H9 (cell line): ENCODE measurements around the gene CEP120. TPM values are rescaled to one million over a fixed set of nuclear protein-coding genes. Genes with fewer than 3 reads are reported as not detected.

Source experiments
- DNase-seq: peaks from one replicate; pipeline ENCODE4 v3.0.0-alpha.2; 2017
- H2AFZ ChIP-seq: one replicate; pipeline ENCODE4 v1.6.1; 2013; ENCODE audit warnings: mild to moderate bottlenecking, low read length, control low read depth, moderate library complexity
- H2AK5ac ChIP-seq: 2 replicates; pipeline ENCODE4 v1.6.1; 2013; ENCODE audit warnings: low read length, control low read depth, mixed read lengths; ENCODE audit not compliant: insufficient read length
- H2BK120ac ChIP-seq: one replicate; pipeline ENCODE4 v1.6.1; 2013; ENCODE audit warnings: low read depth, mild to moderate bottlenecking, low read length, control low read depth, inconsistent platforms; ENCODE audit not compliant: poor library complexity, severe bottlenecking
- H2BK12ac ChIP-seq: 2 replicates; pipeline ENCODE4 v1.6.1; 2013; ENCODE audit warnings: low read length, control low read depth, mixed read lengths, low read depth; ENCODE audit not compliant: insufficient read length
- H2BK15ac ChIP-seq: 2 replicates; pipeline ENCODE4 v1.6.1; 2013; ENCODE audit warnings: low read depth, low read length, control low read depth
- H2BK20ac ChIP-seq: one replicate; pipeline ENCODE4 v1.6.1; 2013; ENCODE audit warnings: low read depth, mild to moderate bottlenecking, low read length, control low read depth, inconsistent platforms; ENCODE audit not compliant: poor library complexity, severe bottlenecking
- H2BK5ac ChIP-seq: 2 replicates; pipeline ENCODE4 v1.6.1; 2013; ENCODE audit warnings: low read length, control low read depth, mixed read lengths; ENCODE audit not compliant: insufficient read length
- H3K14ac ChIP-seq: 2 replicates; pipeline ENCODE4 v1.6.1; 2013; ENCODE audit warnings: low read length, control low read depth; ENCODE audit not compliant: insufficient read depth
- H3K18ac ChIP-seq: 2 replicates; pipeline ENCODE4 v1.6.1; 2013; ENCODE audit warnings: low read depth, mild to moderate bottlenecking, mixed read lengths, low read length, control low read depth; ENCODE audit not compliant: insufficient read length
- H3K23ac ChIP-seq: 2 replicates; pipeline ENCODE4 v1.6.1; 2013; ENCODE audit warnings: low read length, control low read depth, mixed read lengths, low read depth; ENCODE audit not compliant: insufficient read length
- H3K23me2 ChIP-seq: 2 replicates; pipeline ENCODE4 v1.6.1; 2013; ENCODE audit warnings: low read depth, mild to moderate bottlenecking, mixed read lengths, low read length, control low read depth; ENCODE audit not compliant: insufficient read length, poor library complexity, severe bottlenecking
- H3K27ac ChIP-seq: 2 replicates; pipeline ENCODE4 v1.5.1; 2013; ENCODE audit warnings: low read length, control low read depth, mixed read lengths, low read depth; ENCODE audit not compliant: insufficient read length
- H3K27me3 ChIP-seq: 2 replicates; pipeline ENCODE4 v1.6.1; 2013; ENCODE audit warnings: low read length, control low read depth, inconsistent platforms; ENCODE audit not compliant: insufficient read depth
- H3K4ac ChIP-seq: 2 replicates; pipeline ENCODE4 v1.6.1; 2013; ENCODE audit warnings: low read depth, mild to moderate bottlenecking, control low read depth, inconsistent platforms, low read length, moderate library complexity
- H3K4me1 ChIP-seq: 2 replicates; pipeline ENCODE4 v1.6.1; 2013; ENCODE audit warnings: low read length, control low read depth, inconsistent platforms; ENCODE audit not compliant: insufficient read depth
- H3K4me2 ChIP-seq: 2 replicates; pipeline ENCODE4 v1.6.1; 2013; ENCODE audit warnings: low read length, control low read depth, mixed read lengths; ENCODE audit not compliant: insufficient read length, insufficient read depth
- H3K56ac ChIP-seq: 2 replicates; pipeline ENCODE4 v1.6.1; 2013; ENCODE audit warnings: low read depth, mild to moderate bottlenecking, mixed read lengths, low read length, control low read depth; ENCODE audit not compliant: insufficient read length
- H3K79me1 ChIP-seq: 2 replicates; pipeline ENCODE4 v1.6.1; 2013; ENCODE audit warnings: low read depth, mild to moderate bottlenecking, moderate library complexity, low read length, control low read depth, inconsistent platforms; ENCODE audit not compliant: insufficient read depth, poor library complexity, severe bottlenecking
- H3K79me2 ChIP-seq: 2 replicates; pipeline ENCODE4 v1.6.1; 2013; ENCODE audit warnings: low read length, control low read depth, inconsistent platforms; ENCODE audit not compliant: insufficient read depth
- H3K9ac ChIP-seq: 2 replicates; pipeline ENCODE4 v1.6.1; 2013; ENCODE audit warnings: low read length, control low read depth, mixed read lengths; ENCODE audit not compliant: insufficient read length; ENCODE audit errors: extremely low read depth
- H3K9me3 ChIP-seq: one replicate; pipeline ENCODE4 v1.6.1; 2013; ENCODE audit warnings: low read depth, low read length, inconsistent platforms; ENCODE audit not compliant: control insufficient read depth
- H3T11ph ChIP-seq: one replicate; pipeline ENCODE4 v1.6.1; 2013; ENCODE audit warnings: mild to moderate bottlenecking, low read length, control low read depth, inconsistent platforms
- H4K20me1 ChIP-seq: one replicate; pipeline ENCODE4 v1.6.1; 2013; ENCODE audit not compliant: control insufficient read depth, insufficient read length, insufficient read depth
- H4K5ac ChIP-seq: 2 replicates; pipeline ENCODE4 v1.6.1; 2013; ENCODE audit warnings: low read depth, mild to moderate bottlenecking, mixed read lengths, low read length, control low read depth; ENCODE audit not compliant: insufficient read length
- H4K8ac ChIP-seq: replicated peaks from 2 replicates; pipeline ENCODE4 v1.6.1; 2013; ENCODE audit warnings: low read length, control low read depth, mixed read lengths, low read depth; ENCODE audit not compliant: insufficient read length
- H4K91ac ChIP-seq: 2 replicates; pipeline ENCODE4 v1.6.1; 2013; ENCODE audit warnings: low read depth, mild to moderate bottlenecking, moderate library complexity, mixed read lengths, low read length, control low read depth; ENCODE audit not compliant: insufficient read length
- H3K27ac Mint-ChIP-seq, 3 experiments: 2 replicates in 2 of 3; 3 replicates in 1 of 3; pipeline ENCODE4 v1.8.0; 2020 to 2021; ENCODE audit warnings: mixed read lengths in 3 of 3, mild to moderate bottlenecking in 1 of 3, moderate library complexity in 1 of 3
- H3K27me3 Mint-ChIP-seq: 2 replicates; pipeline ENCODE4 v1.8.0; 2021; ENCODE audit warnings: low read depth, mild to moderate bottlenecking, moderate library complexity, mixed read lengths
- H3K36me3 Mint-ChIP-seq, 3 experiments: 2 replicates in 2 of 3; 3 replicates in 1 of 3; pipeline ENCODE4 v1.8.0; 2020 to 2021; ENCODE audit warnings: low read depth in 3 of 3, mixed read lengths in 3 of 3; ENCODE audit not compliant: insufficient read depth in 1 of 3
- H3K4me1 Mint-ChIP-seq, 2 experiments: 2 replicates each; pipeline ENCODE4 v1.8.0; 2020; ENCODE audit warnings: mixed read lengths in 2 of 2
- H3K4me3 Mint-ChIP-seq, 2 experiments: 2 replicates in 1 of 2; 3 replicates in 1 of 2; pipeline ENCODE4 v1.8.0; 2020 to 2021; ENCODE audit warnings: mild to moderate bottlenecking in 2 of 2, mixed read lengths in 2 of 2, moderate library complexity in 1 of 2
- H3K9me3 Mint-ChIP-seq, 2 experiments: 2 replicates in 1 of 2; 3 replicates in 1 of 2; pipeline ENCODE4 v1.8.0; 2020; ENCODE audit warnings: mild to moderate bottlenecking in 2 of 2, mixed read lengths in 2 of 2, moderate library complexity in 1 of 2
- CTCF ChIP-seq: fragments of 200-600 bp; sonication (generic); conservative IDR thresholded peaks from 3 replicates; pipeline ENCODE4 v1.8.0; 2021; ENCODE audit warnings: antibody characterized with exemption, mild to moderate bottlenecking
- WGBS: extraction: QIAGEN DNeasy Blood & Tissue Kit; methylation state at CpG from one replicate; pipeline ENCODE4 v1.1.7; 2013; ENCODE audit warnings: missing lambda C conversion rate, low lambda C conversion rate, mixed read lengths; ENCODE audit not compliant: insufficient read length; ENCODE audit errors: extremely low coverage; 5-methylcytosine and 5-hydroxymethylcytosine counted together
- total RNA-seq: library from RNA; stranded (reverse); gene quantifications from 2 replicates; pipeline ENCODE4 v1.2.1, GENCODE V29; 2021

The CEP120 gene
- total RNA-seq, 1 experiment from 2014 or later: 22.5 TPM

- no peak overlapping the region for H3K18ac ChIP-seq
- no peaks in the 10 kb centered on the region for H3K23me2 ChIP-seq
- no peak overlapping the region for H3K14ac ChIP-seq
- Mint-ChIP-seq H3K27me3 (no peaks in the 10 kb centered on the region), H3K9me3 (no peaks in the 10 kb centered on the region), H3K4me1 (peaks cover 13 to 16% of the 10 kb centered on the region in 2 experiments), H3K27ac (no peak overlapping the region), H3K4me3 (no peak overlapping the region), H3K36me3 (no peaks in the 10 kb centered on the region)
- H4K20me1 ChIP-seq: no peaks in the 10 kb centered on the region
- H4K5ac ChIP-seq: no peak overlapping the region
- no peak overlapping the region for H3K4me2 ChIP-seq
- H3K9ac ChIP-seq: no peak overlapping the region
- H3K56ac ChIP-seq: no peak overlapping the region
- H2BK20ac ChIP-seq: no peak overlapping the region
- H3T11ph ChIP-seq: no peak overlapping the region
- no peaks in the 10 kb centered on the region for H3K9me3 ChIP-seq
- no peak overlapping the region for H2AK5ac ChIP-seq
- H2BK120ac ChIP-seq: no peak overlapping the region
- H2BK12ac ChIP-seq: no peak overlapping the region
- H2AFZ ChIP-seq: no peak overlapping the region
- no peaks in the 10 kb centered on the region for H3K27me3 ChIP-seq
- H2BK15ac ChIP-seq: no peak overlapping the region
- no CpG with 5 or more reads among the region's 3 CpGs for WGBS
- no peaks in the 10 kb centered on the region for H3K79me1 ChIP-seq
- no peak overlapping the region for H3K23ac ChIP-seq
- H2BK5ac ChIP-seq: no peak overlapping the region
- H3K27ac ChIP-seq: no peak overlapping the region
- no peak overlapping the region for H3K4ac ChIP-seq
- H4K8ac ChIP-seq: no peak overlapping the region
- TF ChIP-seq CTCF: no peak
- 0 out of 2 replicates have a peak, but pooled peaks cover 1% of the 10 kb centered on the region for H3K79me2 ChIP-seq
- H4K91ac ChIP-seq: no peak overlapping the region
- no peak for DNase-seq
- H3K4me1 ChIP-seq: no peaks in the 10 kb centered on the region
These were observed 27.8 kb upstream of the CEP120 start for GRCh38 chr5:123451047-123451446.
